TTC549 (cell line): ENCODE measurements around the gene UVSSA.
"Not testable (repeated sequence)": the region's sequence is repeated elsewhere in the genome, so short reads cannot be mapped to it uniquely, and the experiment has no call there.

Experiments
- FAIRE-seq: peaks from 2 replicates; lab custom pipeline; 2012; peaks lifted over from hg19 to GRCh38; lab: Jason Lieb, UNC

UVSSA gene

DNA sequence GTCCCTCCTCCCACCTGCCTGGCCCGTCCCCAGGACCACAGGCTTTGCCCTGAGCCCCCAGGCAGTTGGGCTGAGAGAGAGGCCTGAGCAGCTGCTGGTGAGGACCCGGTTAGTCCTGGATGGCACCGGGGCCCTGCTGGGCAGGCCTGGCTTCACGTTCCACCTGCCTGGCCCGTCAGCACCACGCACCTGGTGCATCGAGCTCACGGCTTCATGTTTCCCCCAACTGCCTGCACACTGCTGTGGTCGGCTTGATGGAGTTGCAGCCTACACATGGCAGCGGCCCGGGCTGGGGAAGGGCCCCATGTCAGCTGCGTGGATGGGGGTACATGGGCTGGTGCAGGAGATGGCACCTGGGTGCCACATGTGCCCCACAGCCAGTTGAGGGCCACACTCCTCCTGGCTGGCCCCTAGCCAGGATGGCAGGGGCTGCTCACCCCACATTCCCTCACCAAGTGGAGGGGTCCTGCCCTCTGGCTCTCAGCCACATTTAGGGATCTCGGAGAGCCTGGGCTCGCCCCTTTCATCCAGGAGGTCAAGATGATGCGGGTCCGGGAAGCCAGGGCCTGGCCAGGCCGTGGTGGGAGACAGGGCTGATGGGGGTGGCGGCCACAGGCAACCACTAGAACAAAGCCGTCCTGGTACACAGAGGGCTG is 30.7 kb downstream of the UVSSA start:
- no peak for FAIRE-seq

DNA sequence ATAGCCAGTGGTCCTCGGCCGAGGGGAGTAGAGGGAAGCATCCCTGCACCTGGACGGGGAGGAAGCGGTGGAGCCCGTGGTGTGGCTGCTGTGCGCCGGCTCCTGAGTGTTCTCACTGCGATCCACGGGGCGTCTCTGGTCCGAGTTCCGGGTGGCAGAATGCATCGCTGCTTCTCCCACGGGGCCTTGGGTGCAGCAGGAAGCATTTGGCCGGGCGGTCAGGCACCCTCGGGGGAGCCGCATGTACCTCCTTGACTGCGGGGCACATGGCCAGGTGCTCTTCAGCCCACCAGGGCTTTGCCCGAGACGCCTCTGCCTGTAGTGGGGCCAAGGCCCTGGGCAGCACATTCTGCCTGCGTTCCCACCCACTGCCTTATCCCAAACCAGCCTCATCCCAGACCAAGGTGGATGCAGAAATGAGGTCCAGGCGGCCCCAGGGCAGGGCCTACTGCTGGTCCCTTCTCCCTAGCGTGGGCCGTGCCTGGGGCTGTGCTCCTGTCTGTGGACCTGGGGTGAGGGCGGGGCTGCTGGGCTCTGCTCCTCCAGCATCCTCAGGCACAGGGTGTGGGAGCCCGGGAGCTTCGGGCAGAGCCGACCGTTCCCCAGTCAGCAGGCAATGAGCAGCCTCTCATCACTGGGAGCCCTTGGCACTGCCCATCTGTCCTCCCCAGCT is 31.7 kb downstream of the UVSSA start:
- no peak for FAIRE-seq

DNA sequence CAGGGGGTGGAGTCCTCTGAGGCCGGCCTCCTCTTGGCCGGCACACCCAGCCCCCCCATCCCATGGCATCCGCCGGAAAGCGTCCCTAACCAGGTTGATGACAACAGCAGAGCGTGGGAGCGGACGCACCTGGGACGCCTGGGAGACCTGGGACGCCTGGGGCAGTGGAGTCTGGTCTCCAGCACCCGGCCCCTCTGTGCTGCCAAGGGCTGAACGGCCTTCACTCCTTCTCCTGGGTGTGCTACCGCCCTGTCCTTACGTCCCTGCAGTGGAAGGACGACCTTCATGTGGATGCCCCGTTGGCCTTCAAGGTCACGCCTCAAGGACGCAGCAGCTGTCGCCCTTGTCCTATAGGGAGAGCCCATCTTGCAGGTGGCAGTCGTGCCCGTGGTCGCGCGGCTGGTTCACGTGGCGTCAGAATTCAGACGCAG is 32.4 kb downstream of the UVSSA start:
- FAIRE-seq, result no peak

DNA sequence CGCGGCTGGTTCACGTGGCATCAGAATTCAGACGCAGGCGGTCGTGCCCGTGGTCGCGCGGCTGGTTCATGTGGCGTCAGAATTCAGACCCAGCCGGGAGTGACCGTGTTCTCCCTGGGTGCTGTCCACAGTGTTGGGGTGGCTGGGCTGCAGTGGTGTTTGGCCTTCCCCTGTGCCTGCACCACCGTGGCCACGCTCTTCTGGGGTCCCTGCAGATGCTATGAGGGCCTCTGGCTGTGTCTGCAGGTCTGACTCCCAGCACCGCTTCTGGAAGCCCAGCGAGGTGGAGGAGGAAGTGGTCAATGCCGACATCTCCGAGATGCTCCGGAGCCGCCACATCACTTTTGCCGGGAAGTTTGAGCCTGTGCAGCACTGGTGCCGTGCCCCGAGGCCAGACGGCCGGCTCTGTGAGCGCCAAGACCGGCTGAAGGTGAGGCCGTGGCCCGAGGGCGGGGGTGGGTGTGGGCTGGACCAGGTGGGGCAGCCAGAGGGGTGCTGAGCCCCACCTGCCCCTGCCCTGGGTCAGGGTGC is 32.9 kb downstream of the UVSSA start:
- no peak for FAIRE-seq

DNA sequence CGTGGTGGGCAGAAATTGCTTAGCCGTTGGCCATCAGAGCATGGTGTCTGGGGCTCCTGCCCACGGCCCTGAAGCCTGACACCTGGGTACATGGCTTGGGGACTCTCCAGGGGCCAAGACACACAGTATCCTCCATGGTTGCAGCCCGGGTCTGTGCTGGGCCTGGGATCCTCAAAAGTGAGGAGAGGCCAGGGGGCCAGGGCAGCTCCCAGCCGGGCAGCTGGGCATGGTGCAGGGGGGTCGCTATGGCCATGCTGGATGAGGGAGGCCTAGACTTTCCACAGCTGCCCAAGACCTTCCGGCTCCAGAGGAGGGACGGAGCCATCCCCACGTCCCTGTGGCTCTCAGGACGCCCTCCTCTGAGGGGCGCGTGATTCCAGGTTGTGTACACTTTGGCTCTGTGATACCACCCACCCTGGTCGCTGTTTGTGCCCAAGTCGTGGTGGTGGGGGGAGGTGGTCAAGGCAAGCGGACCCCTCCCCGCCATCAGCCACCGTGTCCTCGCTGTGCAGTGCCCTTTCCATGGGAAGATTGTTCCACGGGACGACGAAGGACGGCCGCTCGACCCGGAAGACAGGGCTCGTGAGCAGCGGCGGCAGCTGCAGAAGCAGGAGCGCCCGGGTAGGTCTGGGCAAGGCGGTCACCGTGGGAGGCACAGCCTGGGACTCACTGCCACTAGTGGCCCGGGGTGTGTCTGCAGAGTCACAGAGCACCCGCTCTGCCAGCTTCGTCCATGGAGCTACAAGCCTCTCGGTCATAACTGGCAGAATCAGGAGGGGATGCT is 33.6 kb downstream of the UVSSA start:
- no peak for FAIRE-seq

DNA sequence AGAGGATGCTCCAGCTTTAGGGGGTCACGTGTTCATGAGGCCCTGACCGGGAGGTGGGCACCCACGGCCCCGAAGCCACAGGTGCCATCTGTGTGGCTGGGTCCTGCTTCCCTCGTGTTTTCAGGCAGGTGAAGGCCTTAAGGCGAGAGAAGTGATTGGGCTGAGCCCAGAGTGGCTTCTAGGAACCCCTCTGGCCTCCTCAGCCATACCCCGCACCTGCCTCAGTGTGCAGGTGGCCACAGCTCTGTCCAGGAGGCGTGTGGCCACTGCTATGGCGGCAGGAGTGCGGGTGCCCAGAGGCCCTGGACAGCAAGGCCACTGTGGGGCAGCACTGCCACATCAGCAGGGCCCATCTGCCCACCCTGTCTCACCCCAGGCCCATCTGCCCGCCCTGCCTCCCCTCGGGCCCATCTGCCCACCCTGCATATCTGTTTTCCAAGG is 34.2 kb downstream of the UVSSA start:
- FAIRE-seq, result no peak

DNA sequence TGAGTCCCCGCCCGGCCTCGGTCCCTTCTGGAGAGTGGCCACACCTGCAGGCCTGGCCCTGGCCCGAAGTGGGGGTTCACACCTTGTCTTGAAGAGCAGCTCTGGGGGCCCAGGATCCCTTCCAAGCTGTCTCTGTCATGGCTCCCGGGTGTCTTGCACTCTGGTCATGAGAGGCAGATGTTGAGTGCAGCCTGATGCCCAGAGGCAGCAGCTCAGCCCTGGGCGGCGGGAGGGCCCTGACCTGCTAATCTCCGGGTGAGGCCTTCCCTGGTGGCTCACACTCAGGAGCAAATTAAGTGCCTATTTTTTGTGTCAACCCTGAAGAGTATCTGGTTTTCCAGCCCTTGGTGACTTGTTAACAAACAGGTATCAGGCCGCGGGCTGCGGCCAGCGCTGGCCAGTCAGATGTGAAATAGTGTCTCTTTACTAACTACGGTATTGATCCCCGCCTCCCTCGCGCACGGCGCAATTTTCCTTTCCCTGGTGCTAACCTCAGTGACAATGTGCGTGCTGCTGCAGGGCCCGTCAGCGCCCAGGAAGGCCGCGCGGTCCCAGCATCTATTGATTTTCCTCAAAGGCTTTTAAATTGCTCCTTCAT is 35.0 kb downstream of the UVSSA start:
- no peak for FAIRE-seq

DNA sequence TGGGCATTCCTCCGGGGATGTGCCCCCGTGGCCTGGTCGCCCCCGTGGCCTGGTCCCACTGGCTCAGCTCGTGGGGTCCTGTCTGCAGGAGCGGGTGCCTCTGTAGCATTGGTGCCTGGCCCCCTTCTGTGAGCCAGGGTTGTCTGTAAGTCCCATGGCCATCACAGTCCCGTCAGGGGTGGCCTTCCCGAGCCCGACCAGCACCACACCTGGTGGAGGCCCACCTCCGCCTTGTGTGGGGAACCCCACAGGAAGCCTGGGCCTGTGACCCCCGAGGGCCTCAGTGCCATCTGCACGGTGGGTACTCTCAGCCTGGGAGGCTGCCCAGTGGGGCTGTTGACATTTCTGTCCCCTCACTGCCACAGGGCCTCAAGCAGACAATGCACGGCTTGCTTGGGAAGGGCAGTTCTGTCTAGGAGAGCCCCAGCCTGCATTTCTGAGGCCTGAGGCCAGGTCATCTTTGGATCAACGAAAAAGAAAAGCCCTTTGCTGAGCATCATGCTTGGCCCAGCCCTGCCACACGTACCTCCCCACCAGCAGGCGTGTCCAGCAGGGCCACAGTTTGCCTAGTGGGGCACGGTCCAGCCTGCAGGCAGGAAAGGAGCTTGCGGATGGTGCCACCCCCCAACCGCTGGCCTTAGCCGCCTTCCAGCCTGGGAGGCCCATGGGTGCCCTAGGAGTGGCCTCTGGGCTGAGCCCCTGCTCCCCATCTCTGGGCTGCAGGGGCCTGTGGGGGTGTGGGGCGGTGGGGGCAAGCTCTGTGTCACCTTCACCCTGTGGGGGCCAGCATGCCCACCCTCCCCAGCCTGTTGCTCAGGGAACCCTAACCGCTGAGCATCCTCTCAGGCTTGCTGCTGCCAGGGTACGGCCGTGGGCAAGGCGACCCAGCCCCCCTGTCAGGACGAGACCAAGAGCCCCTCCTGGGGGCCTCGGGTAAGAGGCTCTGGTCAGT is 36.0 kb downstream of the UVSSA start:
- FAIRE-seq, result no peak

DNA sequence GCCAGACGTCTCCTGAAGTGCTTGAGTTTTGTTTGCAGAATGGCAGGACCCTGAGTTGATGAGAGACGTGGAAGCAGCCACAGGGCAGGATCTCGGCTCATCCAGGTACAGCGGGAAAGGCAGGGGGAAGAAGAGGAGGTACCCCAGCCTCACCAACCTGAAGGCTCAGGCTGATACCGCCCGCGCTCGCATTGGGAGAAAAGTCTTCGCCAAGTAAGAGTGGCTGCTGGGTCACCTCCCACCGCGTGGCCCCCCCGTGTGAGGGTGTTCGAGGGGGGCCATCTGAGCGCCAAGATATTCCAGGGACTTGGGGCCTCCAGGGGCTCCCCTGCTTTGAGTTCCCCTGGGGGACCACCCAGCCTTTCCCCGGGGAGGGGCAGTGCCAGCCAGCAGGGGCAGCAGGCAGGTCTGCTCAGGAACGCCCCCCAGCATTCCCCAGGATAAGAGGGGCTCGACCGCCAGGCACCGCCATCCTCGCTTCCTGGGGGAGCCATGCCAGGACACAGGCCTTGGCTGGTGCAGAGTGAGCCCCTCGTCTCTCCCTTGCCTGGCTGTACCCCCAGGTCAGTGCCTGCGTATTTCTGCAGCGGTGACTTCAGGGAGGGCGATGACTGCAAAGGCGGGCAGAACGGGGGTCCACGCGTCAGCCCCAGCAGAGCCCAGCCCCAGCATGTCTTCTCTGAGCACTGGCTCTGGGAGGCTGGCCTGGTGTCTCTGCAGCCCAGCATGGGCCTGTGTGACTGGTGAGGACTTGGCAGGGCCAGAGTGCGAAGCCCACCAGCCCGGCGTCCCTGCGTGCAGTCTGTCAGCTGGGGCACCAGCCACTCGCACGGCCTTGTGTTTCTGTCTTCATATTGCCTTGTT is 37.0 kb downstream of the UVSSA start:
- no peak for FAIRE-seq

DNA sequence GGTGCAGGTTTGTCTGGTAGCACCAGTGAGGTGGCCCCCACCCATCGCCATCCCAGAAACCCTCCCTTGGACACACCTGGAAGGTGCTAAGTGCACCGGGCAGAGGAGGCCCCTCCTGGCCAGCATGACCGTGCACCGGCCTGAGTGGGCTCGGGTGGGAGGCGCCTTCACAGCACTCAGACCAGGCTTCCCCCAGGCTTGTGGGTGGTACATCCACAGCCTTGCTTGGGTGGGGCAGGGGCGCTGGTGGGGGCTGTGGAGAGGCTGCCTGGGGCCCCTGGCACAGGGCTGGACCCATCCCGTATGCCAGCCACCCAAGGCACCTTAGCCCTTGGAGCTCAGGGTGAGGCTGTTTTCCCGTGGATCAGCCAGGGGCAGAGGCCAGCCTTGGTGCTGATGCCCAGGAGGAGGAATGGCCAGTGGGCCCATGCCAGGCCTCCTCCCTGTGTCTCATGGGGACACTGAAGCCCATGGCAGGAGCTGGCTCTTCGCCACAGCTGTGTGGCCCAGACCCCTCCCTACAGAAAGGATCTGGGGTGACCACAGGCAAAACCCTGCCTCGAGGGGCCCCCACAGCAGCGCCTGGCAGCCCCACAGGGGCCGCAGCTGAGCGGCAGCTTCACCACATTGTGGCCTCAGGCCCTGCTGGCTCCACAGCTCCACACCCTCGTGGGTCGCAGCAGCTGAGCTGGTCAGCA is 37.8 kb downstream of the UVSSA start:
- FAIRE-seq, result no peak

DNA sequence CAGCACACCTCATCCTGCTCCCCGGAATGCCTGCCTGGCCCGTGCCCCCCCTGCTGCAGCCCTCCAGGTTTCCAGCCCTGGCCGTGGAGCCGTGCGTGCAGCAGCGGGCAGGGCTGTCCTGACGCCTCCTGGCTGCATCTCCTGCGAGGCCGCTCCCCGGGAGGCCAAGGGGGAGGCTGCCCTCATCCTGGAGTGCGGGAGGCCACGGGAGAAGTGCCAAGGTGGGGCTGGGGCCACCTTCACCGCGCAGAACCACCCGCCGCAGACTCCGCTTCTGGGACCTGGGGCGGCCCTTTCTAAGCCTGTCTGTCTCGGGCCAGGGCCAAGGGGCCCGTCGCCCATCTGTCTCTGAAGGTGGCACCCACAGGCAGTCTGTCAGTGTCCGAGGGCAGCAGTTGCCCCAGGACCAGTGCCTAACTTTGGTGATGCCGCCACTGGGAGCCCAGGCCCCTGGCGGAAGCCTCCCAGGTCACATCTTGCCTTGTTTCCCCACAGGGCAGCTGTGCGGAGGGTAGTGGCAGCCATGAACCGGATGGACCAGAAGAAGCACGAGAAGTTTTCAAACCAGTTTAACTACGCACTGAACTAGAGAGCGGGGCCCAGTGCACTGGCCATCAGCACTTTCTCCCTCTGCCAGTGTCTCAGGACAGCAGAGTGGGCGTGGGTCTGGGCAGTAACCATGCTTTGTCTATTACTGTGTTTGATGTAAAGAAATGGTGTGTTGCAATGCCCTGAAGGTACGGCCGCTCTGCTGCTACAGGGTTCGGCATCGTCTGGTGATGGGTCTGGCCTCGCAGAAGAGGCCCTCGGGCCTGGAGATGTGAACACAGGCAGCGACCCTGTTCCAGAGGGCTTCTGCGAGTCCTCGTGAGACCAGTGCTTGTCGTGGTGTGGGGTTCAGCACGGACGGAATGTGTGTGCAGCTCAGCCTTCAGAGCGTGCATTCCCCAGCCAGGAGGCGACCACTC is 38.6 kb downstream of the UVSSA start:
- FAIRE-seq, result no peak

DNA sequence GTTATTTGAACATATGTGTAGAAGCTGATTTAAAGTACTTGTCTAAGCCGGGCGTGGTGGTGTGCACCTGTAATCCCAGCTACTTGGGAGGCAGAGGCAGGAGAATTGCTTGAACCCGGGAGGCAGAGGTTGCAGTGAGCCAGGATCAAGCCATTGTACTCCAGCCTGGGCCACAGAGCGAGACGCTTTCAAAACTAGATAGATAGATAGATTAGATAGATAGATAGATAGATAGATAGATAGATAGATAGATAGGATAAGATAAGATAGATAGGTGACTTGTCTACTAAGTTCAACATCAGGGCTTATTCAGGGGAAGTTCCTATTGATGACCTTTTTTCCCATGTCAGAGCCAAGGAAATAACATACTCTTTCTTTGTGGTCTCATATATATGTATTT is 46.4 kb downstream of the UVSSA start:
- FAIRE-seq, result not testable (repeated sequence)

DNA sequence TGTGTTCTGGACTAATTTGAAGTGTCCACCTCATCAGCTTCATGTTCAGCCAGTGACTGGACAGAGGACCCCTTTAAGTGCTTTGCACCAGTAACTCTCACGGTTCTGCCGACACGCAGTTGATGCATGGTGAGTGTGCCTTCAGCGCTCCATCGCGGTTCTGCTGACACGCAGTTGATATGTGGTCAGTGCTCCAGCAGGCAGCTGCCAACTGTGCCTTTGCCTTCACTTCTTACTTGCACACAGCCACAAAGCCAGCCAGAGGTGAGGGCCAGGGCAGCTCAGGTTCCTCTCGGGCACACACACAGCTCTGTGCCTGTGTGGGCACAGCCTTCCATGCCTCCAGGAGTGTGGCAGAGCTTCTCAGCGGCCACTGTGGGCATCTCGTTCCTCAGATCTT is 46.9 kb downstream of the UVSSA start:
- no peak for FAIRE-seq

DNA sequence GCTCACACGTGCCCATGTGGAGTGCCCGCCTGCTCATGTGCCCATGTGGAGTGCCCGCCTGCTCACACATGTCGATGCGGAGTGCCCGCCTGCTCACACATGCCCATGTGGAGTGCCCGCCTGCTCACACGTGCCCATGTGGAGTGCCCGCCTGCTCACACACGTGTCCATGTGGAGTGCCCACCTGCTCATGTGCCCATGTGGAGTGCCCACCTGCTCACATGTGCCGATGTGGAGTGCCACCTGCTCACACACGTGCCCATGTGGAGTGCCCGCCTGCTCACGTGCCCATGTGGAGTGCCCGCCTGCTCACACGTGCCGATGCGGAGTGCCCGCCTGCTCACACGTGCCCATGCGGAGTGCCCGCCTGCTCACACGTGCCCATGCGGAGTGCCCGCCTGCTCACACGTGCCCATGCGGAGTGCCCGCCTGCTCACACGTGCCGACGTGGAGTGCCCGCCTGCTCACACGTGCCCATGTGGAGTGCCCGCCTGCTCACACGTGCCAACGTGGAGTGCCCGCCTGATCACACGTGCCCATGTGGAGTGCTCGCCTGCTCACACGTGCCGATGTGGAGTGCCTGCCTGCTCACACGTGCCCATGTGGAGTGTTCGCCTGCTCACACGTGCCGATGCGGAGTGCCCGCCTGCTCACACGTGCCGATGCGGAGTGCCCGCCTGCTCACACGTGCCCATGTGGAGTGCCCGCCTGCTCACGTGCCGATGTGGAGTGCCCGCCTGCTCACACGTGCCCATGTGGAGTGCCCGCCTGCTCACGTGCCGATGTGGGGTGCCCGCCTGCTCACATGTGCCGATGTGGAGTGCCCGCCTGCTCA is 47.8 kb downstream of the UVSSA start:
- FAIRE-seq, result not testable (repeated sequence)

DNA sequence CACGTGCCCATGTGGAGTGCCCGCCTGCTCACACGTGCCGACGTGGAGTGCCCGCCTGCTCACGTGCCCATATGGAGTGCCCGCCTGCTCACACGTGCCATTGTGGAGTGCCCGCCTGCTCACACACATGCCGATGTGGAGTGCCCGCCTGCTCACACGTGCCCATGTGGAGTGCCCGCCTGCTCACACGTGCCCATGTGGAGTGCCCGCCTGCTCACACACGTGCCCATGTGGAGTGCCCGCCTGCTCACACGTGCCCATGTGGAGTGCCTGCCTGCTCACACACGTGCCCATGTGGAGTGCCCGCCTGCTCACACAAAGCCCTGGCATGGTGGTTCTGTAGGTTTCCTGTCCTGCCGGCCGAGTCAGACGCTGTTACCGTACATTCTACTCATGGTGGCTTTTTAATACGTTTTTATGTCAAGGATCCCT is 48.4 kb downstream of the UVSSA start:
- FAIRE-seq, result not testable (repeated sequence)

DNA sequence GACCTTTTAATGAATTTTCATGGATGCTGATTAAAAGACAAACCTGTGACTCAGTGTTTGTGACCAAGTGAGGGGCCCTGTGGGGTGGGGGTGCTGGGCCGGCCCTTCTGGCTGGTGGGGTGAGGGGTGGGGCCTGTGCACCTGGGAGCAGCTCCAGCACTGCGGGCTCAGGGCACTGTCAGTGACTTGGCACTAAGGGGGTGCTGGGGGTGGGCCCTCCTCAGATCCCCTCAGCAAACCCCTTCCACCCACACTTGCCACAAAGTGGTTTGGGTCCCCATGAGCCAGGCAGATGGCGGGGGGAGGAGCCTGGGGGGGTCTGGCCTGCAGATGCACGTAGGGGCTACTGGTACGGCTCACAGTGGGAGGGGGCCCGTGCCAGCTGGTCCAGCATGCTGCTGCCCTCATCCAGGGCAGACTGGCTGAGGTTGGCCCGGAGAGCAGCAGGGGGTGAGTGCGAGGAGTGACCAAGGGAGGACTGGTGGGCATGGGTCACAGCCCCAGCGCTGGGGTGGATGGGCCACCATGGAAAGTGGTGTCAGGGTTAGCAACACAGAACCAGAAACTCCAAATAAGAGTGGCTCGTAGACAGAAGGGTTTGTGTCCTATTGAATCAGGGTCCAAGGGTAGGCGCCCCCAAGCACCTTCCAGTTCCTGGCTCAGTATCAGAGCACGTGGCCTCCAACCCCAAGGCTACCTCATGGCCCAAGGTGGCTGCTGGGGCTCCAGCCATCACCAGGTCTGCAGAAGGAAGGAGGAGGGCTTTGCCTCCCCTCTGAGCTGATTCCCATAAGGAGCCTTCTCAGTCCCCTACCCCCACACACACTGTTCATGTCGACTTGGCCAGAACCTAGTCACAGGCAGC is 49.2 kb downstream of the UVSSA start:
- FAIRE-seq, result no peak
